HCEC 1CT (cell line): ENCODE measurements around the gene VCP.
A peak's percentile ranks its signal among the peaks of the same experiment; 100 is the strongest.

Source experiments
- DNase-seq: peaks from one replicate; pipeline ENCODE4 v3.0.0-alpha.2; 2017

VCP gene

GRCh38 chr9:35102769-35103659 lies 30.6 kb upstream of the VCP start, which contains the start of gene STOML2:
TSS of gene STOML2 (minus strand) at chr9:35103131. CDS start at chr9:35103094, 37 bp downstream.
- peak; percentile 98 for DNase-seq

DNA sequence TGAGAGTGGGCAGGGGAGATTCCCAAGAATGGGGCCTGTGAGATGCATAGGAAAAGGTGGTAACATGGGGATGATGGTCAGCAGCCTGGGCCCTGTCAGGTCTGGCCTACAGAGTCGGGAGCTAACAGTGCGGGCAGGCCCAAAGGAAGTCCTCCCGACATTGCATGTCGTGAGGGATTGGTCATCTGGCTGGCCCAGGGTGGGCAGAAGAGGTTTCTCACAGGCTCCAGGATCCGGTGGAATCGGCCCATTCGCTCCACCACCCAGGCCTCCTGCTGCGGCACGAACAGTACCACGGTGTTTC lies 30.0 kb upstream of the VCP start:
- DNase-seq: no peak

DNA sequence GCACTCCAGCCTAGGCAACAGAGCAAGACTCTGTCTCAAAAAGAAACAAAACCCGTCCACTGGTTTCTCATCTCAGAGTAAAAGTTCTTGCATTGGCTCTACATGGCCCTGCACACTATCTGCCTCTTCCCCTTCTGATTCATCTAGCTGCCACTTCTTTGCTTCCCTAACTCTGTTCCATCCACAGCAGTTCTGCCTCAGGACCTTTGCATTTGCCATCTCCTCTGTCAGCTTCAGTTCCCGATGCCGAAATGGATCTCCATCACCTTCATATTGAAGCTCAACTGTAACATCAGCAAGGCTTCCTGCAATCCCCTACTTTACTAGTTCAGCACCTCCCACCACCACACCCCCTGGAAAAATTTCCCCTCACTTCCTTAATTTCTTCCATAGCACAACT lies 25.1 kb upstream of the VCP start:
- DNase-seq: no peak

GRCh38 chr9:35096035-35096849 lies 23.8 kb upstream of the VCP start, which contains the start of gene PIGO:
TSS of gene PIGO (minus strand) at chr9:35096591. CDS start at chr9:35095565, 1,026 bp downstream.
- DNase-seq: peak; percentile 83

GRCh38 chr9:35091536-35091935 lies 19.1 kb upstream of the VCP start:
- DNase-seq: no peak

DNA sequence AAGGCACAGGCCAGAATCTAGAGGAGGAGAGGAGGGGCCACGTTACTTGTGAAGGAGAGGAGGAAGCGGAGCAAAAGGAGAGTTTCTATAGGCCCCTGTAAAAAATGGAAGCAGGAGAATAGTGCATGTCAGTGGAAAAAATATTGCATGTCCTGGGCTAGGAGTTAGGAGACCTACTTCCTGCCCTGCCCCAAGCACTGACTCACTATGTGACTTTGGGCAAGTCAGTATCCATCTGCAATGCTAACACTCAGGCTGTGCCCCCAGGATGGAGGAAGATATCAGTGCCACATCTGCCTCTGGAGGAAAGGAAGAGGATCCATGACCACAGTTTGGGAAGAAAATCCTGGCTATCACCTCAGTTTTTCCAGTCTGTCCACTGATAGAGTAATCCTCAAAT lies 17.0 kb upstream of the VCP start:
- DNase-seq: no peak

DNA sequence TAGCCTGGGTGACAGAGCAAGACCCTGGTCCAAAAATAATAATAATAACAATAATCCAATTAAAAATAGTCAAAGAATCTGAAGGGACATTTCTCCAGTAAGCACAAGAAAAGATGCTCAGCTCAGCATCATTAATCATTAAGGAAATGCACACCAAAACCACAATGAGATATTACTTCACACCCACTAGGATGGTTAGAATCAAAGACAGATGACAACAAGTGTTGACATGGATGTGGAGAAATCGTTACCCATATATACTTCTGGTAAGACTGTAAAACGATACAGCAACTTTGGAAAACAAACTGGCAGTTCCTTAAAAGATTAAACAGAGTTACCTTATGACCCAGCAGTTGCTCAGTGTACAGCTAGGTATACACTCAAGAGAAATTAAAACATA lies 12.7 kb upstream of the VCP start:
- DNase-seq: no peak

DNA sequence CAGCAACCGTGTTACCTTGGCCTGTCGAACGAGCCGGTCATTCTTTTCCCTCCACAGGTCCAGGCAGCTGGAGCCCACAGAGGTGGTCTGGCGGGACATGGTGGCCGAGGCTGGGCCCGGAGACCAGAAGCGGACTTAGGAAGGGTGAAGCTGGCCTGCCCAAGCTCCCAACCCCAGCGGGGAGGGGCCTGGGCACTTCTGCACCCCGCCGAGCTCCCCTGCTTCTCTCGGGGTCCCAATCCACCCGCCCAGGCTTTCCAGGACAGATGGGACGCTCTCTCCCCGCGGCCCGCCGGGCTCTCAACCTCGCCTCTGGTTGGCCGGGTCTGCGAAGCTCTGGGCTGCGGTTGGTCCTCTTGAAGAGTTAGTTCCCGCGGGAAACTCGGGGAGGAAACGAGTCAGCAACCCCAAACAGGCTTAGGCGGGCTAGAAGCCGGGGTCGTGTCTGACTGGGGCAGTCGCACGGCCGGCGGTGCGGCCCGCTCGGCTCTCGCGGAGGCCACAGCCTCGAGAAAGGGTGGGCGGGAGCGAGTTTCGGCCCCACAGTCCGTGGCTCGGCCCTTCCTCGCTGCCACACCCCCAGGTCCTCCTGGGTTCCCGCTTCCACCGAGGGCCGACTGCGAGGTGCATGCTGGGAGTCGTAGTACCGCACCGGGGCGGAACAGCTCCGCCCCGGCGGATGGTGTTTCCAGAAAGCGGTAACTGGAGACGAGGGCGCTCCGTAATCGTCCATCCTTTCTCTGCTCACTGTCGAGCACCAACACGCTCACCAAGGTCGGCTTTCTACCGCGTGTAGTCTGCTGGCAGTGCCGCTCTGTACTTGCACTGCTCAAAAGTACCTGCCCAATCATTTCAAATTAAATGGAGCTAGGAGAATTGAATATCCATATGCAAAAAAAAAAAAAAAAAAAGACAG lies 7.3 kb upstream of the VCP start, which contains the start of gene FANCG:
Gene FANCG (minus strand): TSS at position 517 of the 916 bp plus-strand sequence. CDS start 418 bp downstream, at position 99.
- peak; percentile 92 for DNase-seq

DNA sequence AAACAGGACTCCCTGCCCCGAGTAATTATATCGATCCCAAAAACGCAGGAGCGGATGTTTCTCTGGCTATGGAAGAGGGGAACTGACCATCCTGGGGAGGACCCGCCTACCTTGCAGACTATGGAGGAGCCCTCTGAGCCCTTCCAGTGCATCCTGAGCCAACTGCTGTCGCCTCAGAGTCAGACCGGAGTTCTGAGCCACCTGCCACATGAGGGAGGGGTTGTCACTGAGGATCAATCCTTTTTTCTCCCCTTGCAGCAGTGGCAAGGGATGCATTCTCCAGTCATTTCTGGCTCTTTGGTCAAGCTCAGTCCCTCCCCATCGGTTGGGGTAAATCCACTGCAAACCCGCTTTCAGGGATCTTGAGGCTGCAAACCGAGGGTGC lies 6.6 kb upstream of the VCP start:
- DNase-seq: no peak

DNA sequence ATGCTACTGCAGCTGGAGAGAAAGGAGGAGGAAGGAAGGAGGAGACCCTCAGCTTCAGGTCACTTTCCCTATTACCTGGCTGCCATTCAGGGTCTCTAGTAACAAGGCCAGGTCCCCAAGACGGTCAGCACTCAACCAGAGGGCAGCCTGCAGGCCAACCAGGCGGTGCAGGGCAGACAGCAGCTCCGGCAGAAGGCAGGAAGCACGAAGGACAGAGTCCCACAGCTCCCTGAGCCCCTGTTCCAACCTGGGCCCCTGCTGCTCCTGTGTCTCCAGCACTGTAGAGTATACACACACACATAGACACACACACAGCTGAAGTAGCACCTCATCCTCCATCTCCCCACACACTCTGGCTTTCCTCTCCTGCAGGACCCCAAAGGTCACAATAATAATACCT lies 5.6 kb upstream of the VCP start:
- DNase-seq: no peak

GRCh38 chr9:35076848-35077247 lies 4.4 kb upstream of the VCP start:
- DNase-seq: no peak

DNA sequence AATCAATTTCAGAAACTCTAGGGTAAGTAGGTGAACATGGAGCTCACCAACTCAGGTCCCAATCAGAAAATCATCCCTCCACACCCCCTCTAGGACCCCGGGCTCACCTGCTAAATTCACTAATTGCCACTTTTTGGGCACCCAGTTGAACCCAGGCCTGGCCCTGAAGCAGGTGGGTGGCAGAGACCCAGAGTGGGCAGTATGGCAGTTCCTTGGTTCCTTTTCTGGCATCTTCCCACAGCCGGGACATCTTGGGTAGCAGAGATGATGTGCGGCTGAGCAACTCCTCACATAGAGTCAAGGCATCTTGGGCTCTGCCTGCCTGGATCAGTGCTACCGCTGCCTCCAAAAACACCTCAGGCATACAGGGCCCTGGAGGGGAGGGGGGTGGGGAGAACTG lies 2.9 kb upstream of the VCP start:
- no peak for DNase-seq

DNA sequence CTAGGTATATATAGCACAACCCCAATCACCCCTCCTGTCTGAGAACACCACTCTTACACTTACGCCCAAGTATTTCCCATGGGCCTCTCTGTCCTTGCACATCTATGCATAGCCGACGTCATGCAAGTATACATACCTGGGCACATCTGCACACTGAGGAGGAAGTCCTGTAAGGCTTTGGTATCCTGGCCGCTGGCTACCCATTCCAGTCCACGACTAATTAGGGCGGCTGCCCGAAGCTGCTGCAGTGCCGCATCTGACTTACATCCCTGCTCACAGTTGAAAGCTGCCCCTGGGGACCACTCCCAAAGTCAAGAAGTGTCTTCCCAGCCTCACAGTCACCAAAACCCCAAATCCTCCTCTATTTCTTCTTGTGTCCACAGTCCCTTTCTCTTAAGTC lies 2.4 kb upstream of the VCP start:
- DNase-seq: no peak

- DNase-seq: no peak
Measured at GRCh38 chr9:35074141-35074540, 1.7 kb upstream of the VCP start.

GRCh38 chr9:35073279-35073612 lies 821 bp upstream of the VCP start:
- DNase-seq: peak; percentile 13

DNA sequence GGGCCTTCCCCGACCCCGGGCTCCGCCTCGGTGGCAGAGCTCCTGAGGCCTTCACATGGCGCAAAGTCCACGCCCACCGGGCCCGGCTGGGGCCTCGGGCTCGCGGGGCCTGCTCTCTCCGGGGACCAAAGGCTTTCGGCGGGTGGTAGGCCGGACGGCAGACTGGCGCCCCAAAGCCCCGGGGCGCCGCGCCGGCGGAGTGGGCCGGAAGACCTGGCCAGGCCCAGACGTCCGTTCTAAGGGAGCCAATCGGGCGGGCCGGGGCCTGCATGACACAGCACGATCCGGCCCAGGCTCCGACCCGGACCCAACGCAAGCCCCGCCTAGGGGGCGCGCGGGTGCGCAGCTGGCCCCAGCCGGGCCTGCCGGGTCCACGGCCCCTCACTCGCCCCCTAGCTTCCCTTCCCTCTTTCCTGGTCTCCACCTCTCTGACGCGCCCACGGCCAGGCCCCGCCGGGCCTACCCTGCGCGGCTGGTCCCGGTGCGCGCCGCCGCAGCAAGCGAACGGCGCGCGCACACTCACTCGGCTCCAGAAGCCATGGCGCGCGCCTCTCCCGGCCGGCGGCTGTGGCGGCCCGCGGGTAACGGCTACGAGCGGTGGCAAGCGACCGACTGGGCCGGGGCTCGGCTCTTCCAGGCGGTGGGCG lies 488 bp downstream of the VCP start:
- DNase-seq: peak; percentile 84

DNA sequence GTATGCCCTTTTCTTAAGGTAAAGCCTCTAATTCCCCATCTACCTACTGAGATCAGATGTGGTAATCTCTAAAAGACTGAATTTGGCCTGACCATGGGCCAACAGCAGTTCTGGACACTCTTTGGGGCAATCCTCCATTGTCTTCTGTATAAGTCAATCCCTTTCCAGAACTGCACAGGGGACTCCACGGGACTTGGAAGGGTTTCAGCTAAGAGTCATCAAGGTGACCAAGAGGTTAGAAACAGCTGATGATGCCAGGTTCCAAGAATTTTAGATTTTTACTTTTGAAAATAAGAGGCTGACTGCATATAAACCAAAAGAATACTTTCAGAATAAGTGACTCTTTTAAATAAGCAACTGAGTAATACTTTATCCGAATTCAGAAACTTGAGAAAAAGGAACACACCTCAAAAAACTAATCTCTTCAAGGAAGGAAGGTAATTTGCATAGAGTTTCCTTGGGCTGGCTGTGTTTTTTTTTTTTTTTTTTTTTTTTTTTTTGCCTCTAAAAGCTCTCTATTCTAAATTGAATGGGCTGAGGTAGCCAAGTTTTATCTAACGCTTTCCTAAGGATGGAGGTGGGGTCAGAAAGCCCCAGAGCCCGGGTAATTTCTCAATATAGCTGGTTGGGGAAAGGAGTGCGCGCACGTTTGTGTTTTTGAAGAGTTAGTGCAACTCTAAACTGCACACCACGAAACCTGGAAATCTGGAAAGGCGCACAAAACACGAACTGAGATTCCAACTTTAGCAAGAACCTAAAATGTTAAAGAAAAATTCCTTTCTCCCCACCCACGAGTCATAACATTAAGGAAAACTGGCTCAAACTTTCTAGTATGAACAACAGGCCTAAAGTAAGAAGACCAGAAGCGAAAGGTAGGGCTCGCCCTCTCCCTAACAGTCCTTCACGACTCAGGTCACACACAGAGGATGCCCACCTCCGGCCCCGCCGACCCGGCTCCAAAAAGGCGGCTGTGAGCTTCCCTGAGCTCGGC lies 1.3 kb downstream of the VCP start:
- peak; percentile 19 for DNase-seq

DNA sequence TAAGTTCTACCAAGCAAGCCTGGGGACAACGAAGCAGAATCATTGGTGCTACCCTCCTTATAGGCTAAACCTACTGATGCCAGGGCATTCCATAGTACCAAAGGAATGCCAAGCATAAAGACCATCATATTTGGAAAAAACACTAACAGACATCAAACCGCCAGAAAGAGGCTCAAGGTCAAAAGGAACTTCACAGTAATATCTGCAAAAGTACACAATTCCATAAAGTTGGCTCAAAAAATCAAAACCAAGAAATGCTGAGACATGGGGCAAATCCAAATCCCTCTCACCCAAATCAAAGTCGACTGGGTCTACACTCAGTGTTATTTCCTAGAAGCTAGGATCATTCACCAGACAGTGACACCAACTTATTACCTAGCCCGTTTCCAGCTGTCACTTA lies 3.4 kb downstream of the VCP start:
- DNase-seq: no peak

- no peak for DNase-seq
Measured at GRCh38 chr9:35067056-35067455, 5.4 kb downstream of the VCP start.

DNA sequence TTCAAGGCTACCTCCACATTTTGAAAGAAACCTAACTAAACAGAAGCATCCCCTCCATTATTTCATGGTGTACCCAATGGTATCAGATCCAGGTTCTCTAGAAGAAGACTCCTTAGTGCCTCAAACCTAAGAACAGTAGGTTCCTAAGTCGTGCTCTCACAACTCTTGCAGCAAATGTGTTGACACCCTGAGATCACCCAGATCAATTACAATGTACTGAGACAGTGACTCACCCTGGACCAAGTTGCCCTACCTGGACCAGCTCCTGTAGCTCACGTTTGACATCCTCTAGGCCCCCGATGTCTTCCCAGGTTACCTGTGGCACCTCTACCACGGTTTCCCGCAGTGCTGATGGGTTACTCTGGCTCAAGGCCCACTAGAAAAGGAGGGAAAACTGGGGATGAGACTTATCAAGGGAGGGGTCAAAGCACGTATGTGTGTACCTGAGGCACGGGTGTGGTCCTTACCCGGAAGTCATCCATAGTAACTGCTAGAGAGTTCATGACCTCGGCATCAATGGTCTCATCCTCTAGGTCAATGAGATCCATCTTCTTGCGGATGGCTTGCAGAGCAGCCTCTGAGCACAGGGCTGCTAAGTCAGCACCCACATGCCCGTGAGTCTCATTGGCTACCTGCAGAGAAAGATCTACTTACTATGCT lies 11.7 kb downstream of the VCP start:
- DNase-seq: no peak

DNA sequence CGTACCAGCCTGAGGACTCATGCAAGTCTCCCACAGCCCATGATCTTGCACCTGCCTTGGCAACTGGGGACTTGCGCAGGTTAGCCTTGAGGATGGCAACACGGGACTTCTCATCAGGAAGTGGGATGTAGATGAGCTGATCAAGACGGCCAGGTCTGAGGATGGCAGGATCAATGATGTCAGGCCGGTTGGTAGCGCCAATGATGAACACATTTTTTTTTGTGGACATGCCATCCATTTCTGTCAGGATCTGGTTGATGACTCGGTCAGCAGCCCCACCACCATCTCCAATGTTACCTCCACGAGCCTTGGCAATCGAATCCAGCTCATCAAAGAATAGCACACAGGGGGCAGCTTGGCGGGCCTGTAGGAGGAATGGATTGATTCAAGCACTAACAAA lies 13.0 kb downstream of the VCP start:
- DNase-seq: no peak
